Measurements from ENCODE around the gene TRPC5OS.

The TRPC5OS gene

DNA sequence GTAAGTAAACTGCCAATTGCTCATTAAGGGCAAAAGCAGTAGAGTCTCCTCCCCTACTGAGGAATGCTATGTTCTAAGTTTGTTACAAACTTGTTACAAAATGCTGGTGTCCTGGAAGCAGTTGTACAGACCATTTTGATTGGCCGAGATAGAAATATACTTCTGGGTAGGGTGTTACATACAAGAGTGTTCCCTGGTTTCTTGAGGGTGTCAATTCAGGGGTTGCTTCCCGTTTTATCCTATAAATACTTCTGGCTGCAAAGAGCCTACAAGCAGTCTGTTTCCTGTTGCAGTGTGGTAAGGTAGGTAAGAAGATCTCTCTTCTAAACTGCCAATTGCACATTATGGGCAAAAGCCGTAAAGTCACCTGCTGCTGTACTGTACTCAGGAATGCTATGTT, 5.7 kb downstream of the TRPC5OS start:
- ChIA-PET CTCF (no interaction called here), POLR2A (ENCODE audit: low non-redundant PET) (no interaction called here)
- no peak for DNase-seq (ENCODE audit: low spot score)
- H3K27ac ChIP-seq = no peak overlapping the region
- TF ChIP-seq, protein P1, sequence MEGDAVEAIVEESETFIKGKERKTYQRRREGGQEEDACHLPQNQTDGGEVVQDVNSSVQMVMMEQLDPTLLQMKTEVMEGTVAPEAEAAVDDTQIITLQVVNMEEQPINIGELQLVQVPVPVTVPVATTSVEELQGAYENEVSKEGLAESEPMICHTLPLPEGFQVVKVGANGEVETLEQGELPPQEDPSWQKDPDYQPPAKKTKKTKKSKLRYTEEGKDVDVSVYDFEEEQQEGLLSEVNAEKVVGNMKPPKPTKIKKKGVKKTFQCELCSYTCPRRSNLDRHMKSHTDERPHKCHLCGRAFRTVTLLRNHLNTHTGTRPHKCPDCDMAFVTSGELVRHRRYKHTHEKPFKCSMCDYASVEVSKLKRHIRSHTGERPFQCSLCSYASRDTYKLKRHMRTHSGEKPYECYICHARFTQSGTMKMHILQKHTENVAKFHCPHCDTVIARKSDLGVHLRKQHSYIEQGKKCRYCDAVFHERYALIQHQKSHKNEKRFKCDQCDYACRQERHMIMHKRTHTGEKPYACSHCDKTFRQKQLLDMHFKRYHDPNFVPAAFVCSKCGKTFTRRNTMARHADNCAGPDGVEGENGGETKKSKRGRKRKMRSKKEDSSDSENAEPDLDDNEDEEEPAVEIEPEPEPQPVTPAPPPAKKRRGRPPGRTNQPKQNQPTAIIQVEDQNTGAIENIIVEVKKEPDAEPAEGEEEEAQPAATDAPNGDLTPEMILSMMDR (conservative IDR thresholded peaks at IDR 0.05; ENCODE audit: low read depth) = no peak

DNA sequence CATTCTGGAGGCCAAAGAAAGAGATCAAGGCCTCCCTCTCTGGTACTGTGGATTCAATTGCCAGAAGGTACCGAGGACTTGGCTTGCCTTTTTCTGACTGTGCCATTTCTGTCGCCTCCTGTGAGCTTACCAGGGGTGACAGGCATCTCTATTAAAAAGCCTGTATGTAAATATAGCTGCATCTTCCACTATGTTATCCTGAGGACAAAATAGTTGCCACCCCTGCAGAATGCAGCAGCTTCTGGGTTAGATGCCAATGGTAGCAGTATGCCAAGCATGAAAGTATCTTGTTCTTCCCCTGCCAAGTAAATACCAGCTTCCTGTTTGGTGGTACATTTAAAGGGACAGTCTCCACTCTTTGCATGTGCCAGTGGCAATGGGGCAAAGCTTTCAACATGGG, 10.7 kb downstream of the TRPC5OS start:
- ChIA-PET POLR2A (ENCODE audit: low non-redundant PET) (no interaction called here), CTCF (no interaction called here)

DNA sequence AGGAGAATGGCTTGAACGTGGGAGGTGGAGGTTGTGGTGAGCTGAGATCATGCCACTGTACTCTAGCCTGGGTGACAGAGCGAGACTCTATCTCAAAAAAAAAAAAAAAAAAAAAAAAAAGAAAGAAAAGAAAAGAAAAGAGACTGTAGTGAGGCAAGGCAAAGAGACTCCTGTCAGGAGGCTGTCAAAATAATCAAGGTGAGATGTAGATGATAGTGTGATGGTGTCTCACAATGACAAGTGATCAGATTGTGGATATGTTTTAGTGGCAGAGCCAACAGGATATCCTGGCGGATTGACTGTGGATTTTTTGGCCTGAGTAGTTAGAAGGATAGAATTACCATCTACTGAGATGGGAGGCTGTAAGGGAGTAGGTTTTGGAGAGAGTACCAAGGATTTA, 12.6 kb downstream of the TRPC5OS start:
- TF ChIP-seq, protein P1 (conservative IDR thresholded peaks at IDR 0.05; ENCODE audit: low read depth) = no peak
- DNase-seq (ENCODE audit: low spot score) = no peak
- POLR2A ChIA-PET (ENCODE audit: low non-redundant PET) = no interaction called here
- no peak overlapping the region for H3K27ac ChIP-seq
- CTCF ChIA-PET = no interaction called here

More for the DNA sequence above, 10.7 kb downstream of the TRPC5OS start:
- DNase-seq (ENCODE audit: low spot score) = no peak
- H3K27ac ChIP-seq = no peak overlapping the region
- TF ChIP-seq, protein P1 (conservative IDR thresholded peaks at IDR 0.05; ENCODE audit: low read depth) = no peak

DNA sequence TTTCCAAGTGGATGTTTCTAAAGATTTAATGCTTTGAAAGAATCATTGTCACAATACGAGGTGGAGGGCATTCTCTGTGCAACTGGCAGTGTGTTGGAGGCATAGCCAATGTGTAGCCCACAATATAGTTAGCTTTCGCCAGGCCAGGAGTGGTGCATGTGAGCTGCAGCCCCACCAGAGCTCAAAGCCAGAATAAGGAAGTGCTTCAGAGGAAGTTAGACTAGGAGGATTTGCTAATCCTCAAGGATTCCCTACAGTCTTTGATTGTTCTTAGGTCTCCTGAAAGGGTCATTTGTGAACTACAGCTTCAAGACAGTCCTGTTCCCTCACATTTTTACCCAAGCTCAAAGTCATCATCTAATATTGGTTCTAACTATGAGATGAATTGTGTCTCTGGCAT, 16.4 kb downstream of the TRPC5OS start:
- no peak overlapping the region for H3K27ac ChIP-seq
- POLR2A ChIA-PET (ENCODE audit: low non-redundant PET) = no interaction called here
- CTCF ChIA-PET = no interaction called here
- no peak for DNase-seq (ENCODE audit: low spot score)
- TF ChIP-seq, protein P1 (conservative IDR thresholded peaks at IDR 0.05; ENCODE audit: low read depth) = no peak

DNA sequence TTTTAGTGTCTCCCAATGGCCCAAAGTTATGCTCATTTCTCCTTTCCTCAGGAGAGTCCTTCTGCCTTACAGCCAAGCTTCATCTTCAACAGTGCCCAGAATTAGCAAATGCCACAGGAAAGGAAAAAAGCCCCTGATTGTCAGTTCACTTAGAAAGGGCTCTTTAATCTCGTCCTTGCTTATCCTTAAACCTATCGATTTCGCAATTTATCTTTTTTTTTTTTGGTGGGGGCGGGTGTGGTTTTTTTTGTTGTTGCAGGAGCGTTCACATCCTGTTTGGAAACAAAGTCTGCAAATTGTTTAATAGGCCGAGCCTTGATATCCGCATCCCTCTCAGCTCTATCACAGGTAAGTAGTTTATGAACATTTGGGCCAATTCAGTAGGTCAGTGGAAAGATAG, 20.2 kb downstream of the TRPC5OS start:
- TF ChIP-seq, protein P1 (conservative IDR thresholded peaks at IDR 0.05; ENCODE audit: low read depth) = no peak
- CTCF ChIA-PET = no interaction called here
- POLR2A ChIA-PET (ENCODE audit: low non-redundant PET) = no interaction called here
- H3K27ac ChIP-seq = no peak overlapping the region
- DNase-seq (ENCODE audit: low spot score) = no peak

DNA sequence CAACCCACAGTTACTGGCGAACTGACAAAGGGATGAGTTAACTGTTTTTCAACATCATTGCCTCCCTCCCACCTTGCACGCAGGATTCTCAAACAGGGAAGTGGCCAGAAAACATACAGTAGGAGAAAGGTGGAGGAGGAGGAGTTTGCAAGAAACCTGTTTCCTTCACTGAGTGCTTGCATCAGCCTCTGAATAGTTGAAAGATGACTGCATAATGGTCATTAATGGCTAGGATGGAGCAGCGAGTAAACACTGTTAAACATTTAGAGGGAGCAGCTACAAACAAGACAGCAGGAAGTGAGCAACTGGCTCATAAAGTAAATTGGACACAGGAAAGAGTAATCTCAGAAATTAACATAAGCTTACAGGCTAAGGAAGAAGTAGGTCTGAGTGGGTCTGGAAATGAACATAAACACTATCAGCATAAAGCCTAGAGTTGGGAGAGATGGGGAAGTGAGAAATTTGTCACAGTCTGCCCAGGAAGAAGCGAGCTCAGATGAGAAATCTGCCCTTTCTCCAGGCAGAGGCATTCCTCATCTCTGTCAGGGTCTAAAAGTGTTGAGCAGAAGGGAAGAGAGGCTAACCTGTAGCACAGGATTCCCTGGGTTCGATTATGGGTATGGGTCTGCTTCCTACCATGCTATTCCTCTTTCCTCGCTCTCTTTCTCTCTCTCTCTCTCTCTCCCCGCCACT, 38.6 kb downstream of the TRPC5OS start:
- TF ChIP-seq, protein P1 (conservative IDR thresholded peaks at IDR 0.05; ENCODE audit: low read depth) = no peak
- no peak for DNase-seq (ENCODE audit: low spot score)
- POLR2A ChIA-PET (ENCODE audit: low non-redundant PET) = no interaction called here
- no peak overlapping the region for H3K27ac ChIP-seq
- CTCF ChIA-PET = no interaction called here

Data from RWPE1 (cell line).